ENCODE measurements around the gene CLIC1. TPM values are rescaled to one million over a fixed set of nuclear protein-coding genes. Genes with fewer than 3 reads are reported as not detected.

CLIC1 gene
- total and polyA plus RNA-seq, 2 experiments from 2014 or later, result 269 to 296 TPM

DNA sequence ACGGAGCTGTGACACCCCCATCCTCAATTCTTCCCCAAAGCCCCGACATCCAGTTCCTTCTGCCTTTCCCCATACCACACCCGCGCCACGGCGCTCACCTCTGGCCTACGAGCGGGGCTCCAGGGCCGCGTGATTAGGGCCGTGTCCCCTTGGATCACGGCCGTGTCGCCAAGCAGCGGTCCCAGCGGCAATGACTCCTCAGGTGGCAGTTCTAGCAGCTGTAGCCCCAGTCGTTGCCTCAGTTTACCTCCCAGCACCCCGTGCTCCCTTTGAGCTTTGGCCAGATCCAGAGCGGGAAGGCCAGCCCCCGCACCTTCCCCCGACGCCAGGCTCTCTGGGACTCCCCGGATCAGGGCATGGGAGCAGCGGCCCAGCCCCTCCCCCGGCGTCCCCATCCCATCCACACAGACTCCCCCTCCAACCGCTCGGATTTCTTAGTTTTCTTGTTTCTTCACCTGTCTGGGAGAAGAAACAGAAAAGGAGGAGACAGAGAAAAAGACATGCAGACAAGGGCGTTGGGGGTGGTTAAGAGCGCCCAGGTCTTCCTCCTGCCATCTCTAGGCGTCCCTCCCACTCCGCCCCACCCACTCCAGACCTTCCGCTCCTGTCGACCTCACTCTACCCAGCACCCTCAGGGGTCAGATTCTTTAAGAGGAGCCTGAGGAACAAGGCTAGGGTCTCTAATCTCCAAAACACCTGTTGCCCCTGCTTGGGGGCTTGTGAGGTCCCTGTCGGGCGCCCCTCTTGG lies 7.4 kb downstream of the CLIC1 start, which contains the start of gene DDAH2:
TSS of gene DDAH2 (minus strand) at position 533 of the 748 bp plus-strand sequence. CDS start at position 395, 138 bp downstream.
- Histone ChIP-seq H3K27ac (ENCODE audit: low read depth) (peak within 1 kb of the TSS; percentile 79), H3K79me2 (replicated peaks; ENCODE audit: insufficient read depth) (peaks cover 5% of the 10 kb centered on the region; the same call in 1 of the 2 replicates), H4K20me1 (replicated peaks; ENCODE audit: insufficient read depth) (peaks cover 8% of the 10 kb centered on the region; the same call in 1 of the 2 replicates), H3K4me2 (peak within 1 kb of the TSS; percentile 98), H3F3A (replicated peaks; ENCODE audit: low read depth) (peaks cover 32% of the 10 kb centered on the region), H3K27me3 (ENCODE audit: insufficient read depth) (peaks cover 8% of the 10 kb centered on the region; the same call in 1 of the 2 replicates), H3K4me3 (peak within 1 kb of the TSS; percentile 99), H2AFZ (peak within 1 kb of the TSS; percentile 95), H3K9me2 (ENCODE audit: insufficient read depth) (no peaks in the 10 kb centered on the region), H3K4me1 (ENCODE audit: insufficient read depth) (peaks cover 14% of the 10 kb centered on the region; the same call in 1 of the 2 replicates), H3K36me3 (ENCODE audit: insufficient read depth) (peaks cover 29% of the 10 kb centered on the region)
- peak within 1 kb of the TSS; percentile 93 for H3K4me3 Mint-ChIP-seq
- H3K27ac Mint-ChIP-seq, result peak within 1 kb of the TSS; percentile 96
- no peaks in the 10 kb centered on the region; the same call in 2 of the 3 replicates for H3K9me3 Mint-ChIP-seq
- no peak for DNase-seq (ENCODE audit: low spot score)
- ATAC-seq, result peak; percentile 7
- no peak for TF ChIP-seq ZNF114 (CRISPR knock-in tag; IDR thresholded peaks at IDR 0.05)
- TF ChIP-seq, protein P1, sequence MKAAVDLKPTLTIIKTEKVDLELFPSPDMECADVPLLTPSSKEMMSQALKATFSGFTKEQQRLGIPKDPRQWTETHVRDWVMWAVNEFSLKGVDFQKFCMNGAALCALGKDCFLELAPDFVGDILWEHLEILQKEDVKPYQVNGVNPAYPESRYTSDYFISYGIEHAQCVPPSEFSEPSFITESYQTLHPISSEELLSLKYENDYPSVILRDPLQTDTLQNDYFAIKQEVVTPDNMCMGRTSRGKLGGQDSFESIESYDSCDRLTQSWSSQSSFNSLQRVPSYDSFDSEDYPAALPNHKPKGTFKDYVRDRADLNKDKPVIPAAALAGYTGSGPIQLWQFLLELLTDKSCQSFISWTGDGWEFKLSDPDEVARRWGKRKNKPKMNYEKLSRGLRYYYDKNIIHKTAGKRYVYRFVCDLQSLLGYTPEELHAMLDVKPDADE (IDR thresholded peaks at IDR 0.05), result no peak
- TF ChIP-seq EZH2 (IDR thresholded peaks at IDR 0.05; ENCODE audit: low read depth, unreplicated experiment), result no peak
- H3K27me3 Mint-ChIP-seq (ENCODE audit: insufficient read depth, low read depth, poor library complexity), result peaks cover 22% of the 10 kb centered on the region
- peaks cover 24% of the 10 kb centered on the region for H3K4me1 Mint-ChIP-seq
- peaks cover 59% of the 10 kb centered on the region for H3K36me3 Mint-ChIP-seq (ENCODE audit: low read depth)

DNA sequence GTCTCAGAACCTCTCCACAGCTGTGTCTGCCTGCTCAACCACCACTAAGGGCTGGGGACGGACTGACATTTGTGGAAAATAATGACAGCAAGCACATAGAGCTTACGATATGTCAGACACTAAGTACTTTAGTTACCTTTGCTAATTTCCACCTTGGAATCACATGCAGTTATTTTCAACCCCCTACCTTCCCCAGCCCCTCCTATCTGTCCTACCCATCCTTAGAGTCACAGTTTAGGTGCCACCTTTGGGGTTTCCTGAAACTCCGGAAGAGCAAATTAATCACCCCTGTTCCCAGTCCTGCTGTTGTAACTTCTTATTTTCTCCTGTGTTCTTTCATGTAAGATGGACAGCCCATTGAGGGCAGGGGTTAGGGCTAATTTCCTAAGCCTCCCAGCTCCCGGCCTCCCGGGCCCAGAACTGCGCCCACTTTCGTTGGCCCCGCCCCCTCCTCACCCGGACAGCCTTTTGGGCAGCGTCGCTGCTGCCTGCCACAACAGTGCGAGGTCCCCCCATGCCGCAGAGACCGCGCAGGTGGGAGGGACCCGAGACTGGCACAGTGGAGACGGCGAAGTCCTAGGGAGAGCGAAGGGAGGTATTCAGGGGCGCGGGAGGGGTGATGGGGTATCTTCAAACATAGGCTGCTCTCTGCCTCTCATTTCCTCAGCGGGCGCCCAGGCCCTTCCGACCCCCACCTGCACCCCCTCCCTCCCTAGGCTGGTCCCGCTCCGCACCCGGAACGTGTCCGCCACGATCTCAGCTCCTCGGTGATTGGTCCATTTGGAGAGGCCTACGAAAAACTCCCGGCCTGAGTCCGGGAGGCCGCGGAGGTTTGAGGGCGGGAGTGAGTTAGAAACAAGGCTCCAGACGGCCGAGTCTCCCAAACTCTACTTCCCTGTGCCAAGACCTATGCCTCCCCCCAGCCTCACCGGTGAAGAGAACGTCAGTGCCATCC lies 8.3 kb downstream of the CLIC1 start:
- H3F3A ChIP-seq (replicated peaks; ENCODE audit: low read depth), result peaks cover 23% of the 10 kb centered on the region
- H3K36me3 Mint-ChIP-seq (ENCODE audit: low read depth), result peaks cover 49% of the 10 kb centered on the region
- peaks cover 8% of the 10 kb centered on the region; the same call in 1 of the 2 replicates for H3K27me3 ChIP-seq (ENCODE audit: insufficient read depth)
- no peaks in the 10 kb centered on the region; the same call in 2 of the 3 replicates for H3K9me3 Mint-ChIP-seq
- DNase-seq (ENCODE audit: low spot score) (no peak), ATAC-seq (no peak)
- H3K4me3 ChIP-seq, result peak overlapping the region; percentile 99
- peaks cover 22% of the 10 kb centered on the region for H3K27me3 Mint-ChIP-seq (ENCODE audit: insufficient read depth, low read depth, poor library complexity)
- TF ChIP-seq EZH2 (IDR thresholded peaks at IDR 0.05; ENCODE audit: low read depth, unreplicated experiment) (no peak), CREB1 (CRISPR knock-in tag; IDR thresholded peaks at IDR 0.05; ENCODE audit: low read depth) (no peak), POLR2AphosphoS5 (IDR thresholded peaks at IDR 0.05; ENCODE audit: low read depth) (no peak), ZNF114 (CRISPR knock-in tag; IDR thresholded peaks at IDR 0.05) (no peak), EZH2phosphoT487 (IDR thresholded peaks at IDR 0.05; ENCODE audit: unreplicated experiment) (no peak), JUNB (IDR thresholded peaks at IDR 0.05; ENCODE audit: unreplicated experiment) (no peak)
- TF ChIP-seq, protein P1 (IDR thresholded peaks at IDR 0.05), result no peak
- TF ChIP-seq, protein P2, sequence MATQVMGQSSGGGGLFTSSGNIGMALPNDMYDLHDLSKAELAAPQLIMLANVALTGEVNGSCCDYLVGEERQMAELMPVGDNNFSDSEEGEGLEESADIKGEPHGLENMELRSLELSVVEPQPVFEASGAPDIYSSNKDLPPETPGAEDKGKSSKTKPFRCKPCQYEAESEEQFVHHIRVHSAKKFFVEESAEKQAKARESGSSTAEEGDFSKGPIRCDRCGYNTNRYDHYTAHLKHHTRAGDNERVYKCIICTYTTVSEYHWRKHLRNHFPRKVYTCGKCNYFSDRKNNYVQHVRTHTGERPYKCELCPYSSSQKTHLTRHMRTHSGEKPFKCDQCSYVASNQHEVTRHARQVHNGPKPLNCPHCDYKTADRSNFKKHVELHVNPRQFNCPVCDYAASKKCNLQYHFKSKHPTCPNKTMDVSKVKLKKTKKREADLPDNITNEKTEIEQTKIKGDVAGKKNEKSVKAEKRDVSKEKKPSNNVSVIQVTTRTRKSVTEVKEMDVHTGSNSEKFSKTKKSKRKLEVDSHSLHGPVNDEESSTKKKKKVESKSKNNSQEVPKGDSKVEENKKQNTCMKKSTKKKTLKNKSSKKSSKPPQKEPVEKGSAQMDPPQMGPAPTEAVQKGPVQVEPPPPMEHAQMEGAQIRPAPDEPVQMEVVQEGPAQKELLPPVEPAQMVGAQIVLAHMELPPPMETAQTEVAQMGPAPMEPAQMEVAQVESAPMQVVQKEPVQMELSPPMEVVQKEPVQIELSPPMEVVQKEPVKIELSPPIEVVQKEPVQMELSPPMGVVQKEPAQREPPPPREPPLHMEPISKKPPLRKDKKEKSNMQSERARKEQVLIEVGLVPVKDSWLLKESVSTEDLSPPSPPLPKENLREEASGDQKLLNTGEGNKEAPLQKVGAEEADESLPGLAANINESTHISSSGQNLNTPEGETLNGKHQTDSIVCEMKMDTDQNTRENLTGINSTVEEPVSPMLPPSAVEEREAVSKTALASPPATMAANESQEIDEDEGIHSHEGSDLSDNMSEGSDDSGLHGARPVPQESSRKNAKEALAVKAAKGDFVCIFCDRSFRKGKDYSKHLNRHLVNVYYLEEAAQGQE (IDR thresholded peaks at IDR 0.05; ENCODE audit: unreplicated experiment), result no peak
- peaks cover 2% of the 10 kb centered on the region; the same call in 1 of the 2 replicates for H4K20me1 ChIP-seq (replicated peaks; ENCODE audit: insufficient read depth)
- H3K4me3 Mint-ChIP-seq, result peak overlapping the region; percentile 93
- peak overlapping the region; percentile 98 for H3K4me2 ChIP-seq
- H3K4me1 Mint-ChIP-seq, result peaks cover 19% of the 10 kb centered on the region; the same call in 2 of the 3 replicates
- H3K4me1 ChIP-seq (ENCODE audit: insufficient read depth), result peaks cover 14% of the 10 kb centered on the region; the same call in 1 of the 2 replicates
- H3K27ac ChIP-seq (ENCODE audit: low read depth), result no peak overlapping the region
- H2AFZ ChIP-seq, result no peak overlapping the region
- H3K27ac Mint-ChIP-seq, result no peak overlapping the region
- no peaks in the 10 kb centered on the region for H3K9me2 ChIP-seq (ENCODE audit: insufficient read depth)
- no peaks in the 10 kb centered on the region for H3K79me2 ChIP-seq (replicated peaks; ENCODE audit: insufficient read depth)
- peaks cover 19% of the 10 kb centered on the region for H3K36me3 ChIP-seq (ENCODE audit: insufficient read depth)
